HG02884 (cell line): ENCODE measurements around the gene FOXD3.

ENCODE experiments used
- ATAC-seq: cut with Tn5 transposase; IDR thresholded peaks from one replicate; pipeline ENCODE4 v1.9.1; 2021; ENCODE audit warnings: mild to moderate bottlenecking, moderate library complexity; ENCODE audit not compliant: unreplicated experiment

FOXD3 gene

DNA sequence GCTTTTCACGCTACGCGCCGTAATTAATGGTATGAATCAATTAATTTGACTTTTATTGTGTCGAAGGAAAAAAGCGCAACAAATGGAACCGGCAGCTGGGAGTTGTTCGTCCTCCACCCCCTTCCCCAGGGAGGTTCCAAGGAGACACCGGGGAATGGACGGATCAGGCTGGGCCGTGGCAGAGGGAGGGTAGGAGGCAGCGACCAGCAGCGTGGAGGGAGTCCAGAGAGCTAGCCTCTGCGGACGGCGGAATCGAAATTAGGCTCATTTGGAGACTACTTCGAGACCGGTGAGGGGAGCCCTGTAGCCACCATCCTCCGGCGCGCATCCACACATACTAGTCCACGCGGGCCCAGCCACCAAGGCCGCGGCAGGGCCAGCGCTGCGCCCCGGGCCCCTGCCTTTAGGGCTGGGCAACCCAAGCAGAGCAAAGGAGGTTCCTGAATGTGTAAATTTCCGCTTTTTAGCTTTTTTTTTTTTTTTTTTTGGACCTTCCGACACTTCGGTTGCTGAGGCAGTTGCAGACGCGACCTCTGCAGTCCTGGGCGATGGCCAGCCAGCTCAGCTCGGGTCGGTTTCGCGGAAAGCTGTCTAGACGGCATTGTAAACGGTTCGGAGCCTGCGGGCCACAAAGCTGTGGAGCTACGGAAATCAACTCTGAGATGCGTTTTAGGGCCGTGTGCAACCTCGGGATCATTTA is 2.2 kb upstream of the FOXD3 start:
- no peak for ATAC-seq

GRCh38 chr1:63321066-63321784 is 1.1 kb upstream of the FOXD3 start:
- no peak for ATAC-seq

DNA sequence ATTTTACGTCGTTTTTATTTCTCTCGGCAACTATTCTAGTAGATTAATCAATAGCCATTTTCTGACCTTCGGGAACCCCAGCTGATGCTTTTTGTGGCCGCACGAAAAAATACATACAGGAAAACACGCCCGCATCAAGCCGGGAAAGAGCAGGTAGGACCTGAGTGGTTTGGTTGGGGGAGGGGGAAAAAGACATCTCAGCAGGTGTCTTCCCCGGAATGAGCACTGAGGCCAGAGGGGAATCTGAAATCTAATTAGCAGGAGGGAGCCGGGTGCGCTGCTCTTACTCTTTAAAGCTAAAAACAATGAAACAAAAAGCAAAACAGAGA is 618 bp upstream of the FOXD3 start:
- ATAC-seq = no peak

DNA sequence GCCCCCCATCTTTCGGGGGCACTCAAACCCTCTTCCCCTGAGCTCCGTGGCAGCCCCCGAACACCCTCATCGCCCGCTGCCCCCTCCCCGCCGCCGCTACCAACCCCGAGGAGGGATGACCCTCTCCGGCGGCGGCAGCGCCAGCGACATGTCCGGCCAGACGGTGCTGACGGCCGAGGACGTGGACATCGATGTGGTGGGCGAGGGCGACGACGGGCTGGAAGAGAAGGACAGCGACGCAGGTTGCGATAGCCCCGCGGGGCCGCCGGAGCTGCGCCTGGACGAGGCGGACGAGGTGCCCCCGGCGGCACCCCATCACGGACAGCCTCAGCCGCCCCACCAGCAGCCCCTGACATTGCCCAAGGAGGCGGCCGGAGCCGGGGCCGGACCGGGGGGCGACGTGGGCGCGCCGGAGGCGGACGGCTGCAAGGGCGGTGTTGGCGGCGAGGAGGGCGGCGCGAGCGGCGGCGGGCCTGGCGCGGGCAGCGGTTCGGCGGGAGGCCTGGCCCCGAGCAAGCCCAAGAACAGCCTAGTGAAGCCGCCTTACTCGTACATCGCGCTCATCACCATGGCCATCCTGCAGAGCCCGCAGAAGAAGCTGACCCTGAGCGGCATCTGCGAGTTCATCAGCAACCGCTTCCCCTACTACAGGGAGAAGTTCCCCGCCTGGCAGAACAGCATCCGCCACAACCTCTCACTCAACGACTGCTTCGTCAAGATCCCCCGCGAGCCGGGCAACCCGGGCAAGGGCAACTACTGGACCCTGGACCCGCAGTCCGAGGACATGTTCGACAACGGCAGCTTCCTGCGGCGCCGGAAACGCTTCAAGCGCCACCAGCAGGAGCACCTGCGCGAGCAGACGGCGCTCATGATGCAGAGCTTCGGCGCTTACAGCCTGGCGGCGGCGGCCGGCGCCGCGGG is 837 bp downstream of the FOXD3 start:
- no peak for ATAC-seq

DNA sequence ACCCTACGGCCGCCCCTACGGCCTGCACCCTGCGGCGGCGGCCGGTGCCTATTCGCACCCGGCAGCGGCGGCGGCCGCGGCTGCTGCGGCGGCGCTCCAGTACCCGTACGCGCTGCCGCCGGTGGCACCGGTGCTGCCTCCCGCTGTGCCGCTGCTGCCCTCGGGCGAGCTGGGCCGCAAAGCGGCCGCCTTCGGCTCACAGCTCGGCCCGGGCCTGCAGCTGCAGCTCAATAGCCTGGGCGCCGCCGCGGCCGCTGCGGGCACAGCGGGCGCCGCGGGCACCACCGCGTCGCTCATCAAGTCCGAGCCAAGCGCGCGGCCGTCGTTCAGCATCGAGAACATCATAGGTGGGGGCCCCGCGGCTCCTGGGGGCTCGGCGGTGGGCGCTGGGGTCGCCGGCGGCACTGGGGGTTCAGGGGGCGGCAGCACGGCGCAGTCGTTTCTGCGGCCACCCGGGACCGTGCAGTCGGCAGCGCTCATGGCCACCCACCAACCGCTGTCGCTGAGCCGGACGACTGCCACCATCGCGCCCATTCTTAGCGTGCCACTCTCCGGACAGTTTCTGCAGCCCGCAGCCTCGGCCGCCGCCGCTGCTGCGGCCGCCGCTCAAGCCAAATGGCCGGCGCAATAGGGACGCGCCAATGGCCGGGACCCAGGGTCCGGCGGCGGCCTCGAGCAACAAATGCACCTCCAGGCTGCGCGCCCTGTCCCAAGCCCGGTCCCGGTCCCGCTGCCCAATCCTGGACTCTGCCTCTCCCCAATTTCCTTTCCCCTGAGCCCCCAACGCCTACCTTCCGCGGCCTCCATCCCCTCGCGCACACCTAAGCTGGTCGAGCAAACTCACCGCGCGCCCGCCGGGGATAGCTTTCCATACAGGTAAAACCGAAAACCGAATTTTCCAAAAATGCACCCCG is 1.8 kb downstream of the FOXD3 start:
- no peak for ATAC-seq

DNA sequence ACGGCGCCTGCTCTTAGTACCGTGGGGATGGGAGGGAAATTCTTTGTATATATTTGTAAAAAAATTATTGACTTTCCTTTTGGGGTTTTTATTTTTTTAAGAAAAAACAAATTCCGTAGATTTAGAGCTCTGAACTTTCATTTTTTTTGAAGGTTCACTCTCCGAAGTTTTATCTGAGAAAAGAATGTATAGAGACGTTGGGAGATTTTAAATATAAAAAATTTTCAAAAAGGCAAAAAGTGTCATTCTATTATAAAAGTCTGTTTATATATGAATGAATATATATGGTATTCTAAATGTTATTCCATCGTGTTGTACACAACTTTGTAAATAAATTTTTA is 2.4 kb downstream of the FOXD3 start:
- no peak for ATAC-seq

DNA sequence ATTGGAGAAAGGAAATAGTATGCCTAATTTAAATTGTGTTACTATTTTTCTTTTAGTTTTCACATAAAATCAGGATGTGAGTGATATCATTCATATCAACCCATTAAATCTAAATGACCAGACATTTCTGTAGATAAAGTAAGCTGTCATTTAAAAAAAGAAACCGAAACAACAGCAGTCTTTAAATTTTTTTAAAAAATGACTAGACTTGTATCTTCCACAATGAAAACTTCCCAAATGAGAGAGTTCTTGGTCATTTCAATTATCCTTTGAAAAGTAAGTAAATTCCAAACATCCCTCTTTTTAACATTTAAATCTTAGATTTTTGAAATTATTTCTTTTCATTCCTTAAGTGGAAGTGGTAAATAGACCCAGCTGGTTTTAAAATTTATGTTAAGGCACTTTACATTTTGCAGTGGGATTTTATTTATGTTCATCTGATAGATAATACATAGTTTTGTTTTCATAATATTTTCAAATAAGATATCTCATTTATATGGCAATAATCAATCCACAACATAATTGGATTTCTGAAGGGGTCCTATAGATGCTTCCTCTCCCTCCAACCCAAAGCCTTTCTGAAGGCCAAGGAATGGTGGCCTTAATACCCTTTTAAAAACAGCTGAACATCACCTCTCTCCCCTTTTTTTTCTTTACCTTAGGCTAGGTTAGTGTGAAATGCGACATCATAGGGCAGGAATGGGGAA is 3.1 kb downstream of the FOXD3 start:
- ATAC-seq = no peak

GRCh38 chr1:63326106-63326472 is 3.7 kb downstream of the FOXD3 start:
- no peak for ATAC-seq

DNA sequence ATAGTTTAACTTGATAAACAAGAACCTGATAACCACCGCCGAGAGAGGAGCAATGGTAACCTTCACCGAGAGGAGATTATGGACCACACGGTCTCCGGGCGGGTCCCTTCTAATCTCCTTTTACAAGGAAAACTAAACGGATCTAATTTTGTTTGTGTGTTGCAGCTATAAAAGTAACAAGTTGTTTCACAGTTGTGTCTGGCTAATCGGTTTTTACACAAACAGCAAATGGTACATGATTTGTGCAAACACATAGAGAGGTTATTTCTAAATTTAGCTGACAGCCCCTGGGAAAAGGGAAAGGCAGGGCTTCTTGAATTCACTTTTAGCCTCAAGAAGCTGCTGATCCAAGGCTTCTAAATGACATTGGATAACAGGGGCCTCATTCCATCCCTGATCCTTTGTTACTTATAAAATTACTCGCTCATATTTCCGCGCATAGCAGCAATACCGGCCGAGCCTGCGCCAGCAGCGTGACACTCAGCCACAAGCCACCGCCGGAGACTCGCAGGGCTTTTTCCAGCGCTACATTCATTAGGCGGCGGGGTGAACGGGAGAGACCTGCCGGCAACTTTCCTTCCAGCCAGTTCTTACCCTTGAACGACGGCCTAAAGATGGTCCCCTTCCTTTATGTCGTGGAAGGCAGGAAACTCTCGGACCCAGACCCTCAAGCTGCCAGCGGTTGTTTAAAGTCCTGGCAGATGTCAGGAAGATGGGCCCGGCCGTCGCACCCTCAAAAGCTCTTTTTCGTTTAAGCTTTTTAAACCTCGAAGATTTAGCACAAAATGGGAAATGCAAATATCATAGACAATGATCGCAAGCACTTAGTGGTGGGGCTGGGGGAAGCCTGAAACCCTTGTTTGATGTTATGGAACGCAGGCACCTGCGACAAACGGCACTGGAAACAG is 4.4 kb downstream of the FOXD3 start:
- no peak for ATAC-seq

DNA sequence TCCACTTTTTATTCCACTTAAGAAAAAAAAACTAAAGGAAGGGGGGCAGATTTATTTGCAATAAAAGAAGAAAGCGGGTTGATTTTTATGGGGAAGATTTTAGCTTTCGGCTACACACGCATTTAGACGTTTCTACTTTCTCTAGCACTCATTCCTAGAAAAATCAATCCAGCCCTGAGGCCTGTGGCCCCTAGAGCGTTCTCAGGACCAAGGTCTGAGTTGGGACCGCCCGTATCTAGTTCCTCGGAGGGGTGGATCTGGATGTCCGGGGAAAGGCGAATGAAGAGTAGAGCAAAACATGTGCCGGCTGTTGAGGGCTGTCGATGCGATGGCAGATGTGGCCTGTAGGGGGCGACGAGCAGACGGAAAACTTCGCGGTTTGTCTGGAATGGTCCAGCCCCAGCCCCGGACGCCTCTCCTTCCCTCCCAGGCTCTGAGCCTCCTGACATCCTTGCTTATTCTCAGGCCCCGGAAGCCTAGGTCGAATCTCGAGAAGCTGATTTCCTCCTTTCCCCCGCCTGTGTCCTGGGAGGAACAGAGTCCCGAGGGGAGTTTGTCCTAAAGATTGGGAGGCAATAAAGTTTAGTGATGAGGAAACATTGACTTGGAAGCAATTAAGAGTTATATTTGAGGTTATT is 5.2 kb downstream of the FOXD3 start:
- ATAC-seq = no peak

DNA sequence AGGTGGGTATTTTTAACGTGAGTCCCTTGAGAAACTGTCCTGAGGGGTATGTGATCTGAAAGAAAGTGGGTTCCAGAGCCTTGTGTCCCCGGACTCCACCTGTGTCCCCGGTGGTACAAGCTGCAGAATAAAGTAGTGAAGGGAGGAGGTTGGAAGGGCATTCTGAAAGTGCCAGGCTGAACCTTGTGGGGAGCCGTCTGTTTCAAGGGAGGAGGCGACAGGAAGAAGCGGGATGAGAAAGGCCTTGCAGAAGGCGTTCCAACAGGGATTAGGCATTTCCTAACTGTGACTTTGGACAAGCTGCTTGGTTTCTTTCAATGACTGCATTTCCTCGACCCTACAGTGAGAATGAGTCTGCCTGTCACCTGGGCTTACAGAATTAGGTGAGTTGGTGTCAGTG is 5.8 kb downstream of the FOXD3 start:
- ATAC-seq = no peak

DNA sequence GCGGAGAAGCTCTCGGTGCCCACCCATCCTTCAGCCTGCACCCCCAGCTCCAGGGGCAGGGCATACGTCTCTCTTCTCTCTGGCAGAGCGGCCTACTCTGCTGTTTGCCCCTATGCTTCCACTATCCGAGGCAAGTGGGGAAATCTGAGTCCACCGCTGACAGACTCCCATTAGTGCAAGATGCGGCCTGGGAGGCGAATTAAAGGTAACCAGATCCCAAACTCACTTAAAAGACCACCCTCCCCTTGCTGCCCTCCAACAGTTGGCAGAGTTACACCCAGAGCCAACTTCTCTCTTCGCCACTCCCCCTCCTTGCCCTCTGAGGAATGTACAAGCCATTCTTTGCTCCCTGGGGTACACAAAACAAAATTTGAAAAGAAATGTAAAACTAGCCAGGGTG is 6.4 kb downstream of the FOXD3 start:
- ATAC-seq = no peak

- no peak for ATAC-seq
These were observed 7.4 kb downstream of the FOXD3 start for GRCh38 chr1:63329621-63330330.

- no peak for ATAC-seq
These were observed 8.1 kb downstream of the FOXD3 start for GRCh38 chr1:63330331-63330916.

DNA sequence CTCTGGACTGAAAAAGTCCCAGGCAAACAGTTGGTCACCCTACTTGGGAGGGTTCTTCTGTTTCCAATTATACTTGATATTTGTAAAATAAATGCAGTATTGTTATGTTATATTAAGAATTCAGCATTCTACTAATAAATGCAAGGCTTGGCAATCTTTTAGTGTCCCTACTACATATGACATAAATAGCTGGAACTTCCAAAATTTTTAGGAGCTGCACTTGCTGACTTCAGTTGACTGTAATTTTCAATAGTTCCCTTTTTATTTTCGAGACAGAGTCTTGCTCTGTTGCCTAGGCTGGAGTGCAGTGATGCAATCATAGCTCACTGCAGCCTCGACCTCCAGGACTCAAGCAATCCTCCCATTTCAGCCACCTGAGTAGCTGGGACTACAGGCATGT is 20.0 kb downstream of the FOXD3 start:
- no peak for ATAC-seq

GRCh38 chr1:63343922-63344321 is 21.6 kb downstream of the FOXD3 start:
- ATAC-seq = no peak

DNA sequence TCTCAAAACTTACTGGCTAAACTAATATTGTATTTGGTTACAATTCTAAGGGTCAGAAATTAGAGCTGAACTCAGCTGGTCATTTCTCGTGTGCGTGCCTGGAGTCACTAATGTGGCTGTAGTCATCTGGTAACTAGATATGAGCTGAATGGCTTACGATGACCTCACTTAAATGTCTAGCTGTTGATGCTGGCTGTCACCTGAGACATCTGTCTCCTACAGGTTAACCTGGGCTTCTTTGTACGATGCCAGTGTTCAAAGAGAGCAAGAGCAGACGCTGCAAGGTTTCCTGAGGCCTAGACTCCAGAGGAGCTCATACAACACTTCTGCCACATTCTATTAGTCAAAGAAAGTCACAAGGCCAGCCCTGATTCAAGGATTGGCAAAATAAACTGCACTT is 28.0 kb downstream of the FOXD3 start:
- ATAC-seq = no peak

DNA sequence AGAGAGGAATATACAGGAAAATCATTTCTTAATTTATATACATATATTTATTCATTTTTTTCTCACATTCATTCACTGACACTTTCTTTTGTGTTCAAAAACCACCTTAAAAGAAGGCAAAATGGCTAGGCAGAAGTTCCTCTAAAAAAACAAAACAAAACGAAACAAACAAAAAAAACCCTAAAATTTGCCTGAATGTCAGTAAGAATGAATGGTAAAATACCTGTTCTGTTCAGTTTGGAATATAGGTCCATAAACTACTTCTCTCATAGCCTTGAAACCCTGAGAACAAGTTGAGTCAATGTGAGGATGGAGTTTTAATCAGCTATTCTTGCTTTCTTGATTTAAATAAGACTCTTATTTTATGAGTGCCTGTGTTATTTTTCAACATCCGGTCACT is 30.4 kb downstream of the FOXD3 start:
- ATAC-seq = no peak
